Epithelial cell of esophagus (primary cell): ENCODE data around the gene CCNYL1.
"Not testable (repeated sequence)": the region's sequence is repeated elsewhere in the genome, so short reads cannot be mapped to it uniquely, and the experiment has no call there.

Source experiments
- DNase-seq: peaks from one replicate; pipeline ENCODE4 v3.0.0; 2010; ENCODE audit warnings: low read depth
- H3K4me3 ChIP-seq: 2 replicates; pipeline ENCODE4 v1.5.1; 2011; ENCODE audit warnings: mild to moderate bottlenecking, low read length, control low read depth
- CTCF ChIP-seq: IDR thresholded peaks from 2 replicates; pipeline ENCODE4 v1.5.1; 2011; ENCODE audit warnings: low read depth, mild to moderate bottlenecking, low read length, control low read depth, inconsistent platforms; ENCODE audit not compliant: insufficient read depth; ENCODE audit errors: missing control alignments

The CCNYL1 gene

DNA sequence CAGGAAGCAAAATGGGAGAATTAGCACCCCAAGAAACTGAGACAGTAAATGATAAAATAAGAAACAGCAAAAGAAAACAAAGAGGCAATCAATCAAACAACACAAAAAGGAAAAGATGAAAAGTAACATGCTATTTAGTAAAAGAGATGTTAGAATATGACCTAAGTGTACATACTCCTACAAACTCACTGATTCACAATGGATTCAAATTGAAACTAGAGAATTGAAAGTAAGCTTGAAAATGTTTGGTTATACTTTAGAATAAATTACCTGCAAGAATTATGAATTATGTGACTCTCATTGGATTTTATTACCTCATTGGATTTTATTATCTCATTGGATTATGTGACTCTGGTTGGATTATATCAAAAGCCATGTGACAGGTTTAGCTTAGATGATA is 22.8 kb upstream of the CCNYL1 start:
- H3K4me3 ChIP-seq: no peak overlapping the region
- DNase-seq: no peak
- no peak for TF ChIP-seq CTCF

DNA sequence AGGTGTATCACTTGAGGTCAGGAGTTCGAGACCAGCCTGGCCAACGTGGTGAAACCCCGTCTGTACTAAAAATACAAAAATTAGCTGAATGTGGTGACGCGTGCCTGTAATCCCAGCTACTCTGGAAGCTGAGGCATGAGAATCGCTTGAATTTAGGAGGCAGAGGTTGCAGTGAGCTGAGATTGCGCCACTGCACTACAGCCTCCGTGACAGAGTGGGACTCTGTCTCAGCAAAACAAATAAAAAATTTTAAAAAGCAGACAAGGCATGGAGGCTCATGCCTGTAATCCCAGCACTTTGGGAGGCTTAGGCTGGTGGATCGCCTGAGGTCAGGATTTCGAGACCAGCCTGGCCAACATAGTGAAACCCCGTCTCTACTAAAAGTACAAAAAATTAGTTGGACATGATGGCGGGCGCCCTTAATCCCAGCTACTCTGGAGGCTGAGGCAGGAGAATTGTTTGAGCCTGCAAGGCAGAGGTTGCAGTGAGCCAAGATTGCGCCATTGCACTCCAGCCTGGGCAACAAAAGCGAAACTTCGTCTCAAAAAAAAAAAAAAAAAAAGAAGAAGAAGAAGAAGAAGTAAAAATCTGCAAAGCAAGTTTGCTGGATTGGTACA is 20.5 kb upstream of the CCNYL1 start:
- DNase-seq, H3K4me3 ChIP-seq: not testable (repeated sequence)

DNA sequence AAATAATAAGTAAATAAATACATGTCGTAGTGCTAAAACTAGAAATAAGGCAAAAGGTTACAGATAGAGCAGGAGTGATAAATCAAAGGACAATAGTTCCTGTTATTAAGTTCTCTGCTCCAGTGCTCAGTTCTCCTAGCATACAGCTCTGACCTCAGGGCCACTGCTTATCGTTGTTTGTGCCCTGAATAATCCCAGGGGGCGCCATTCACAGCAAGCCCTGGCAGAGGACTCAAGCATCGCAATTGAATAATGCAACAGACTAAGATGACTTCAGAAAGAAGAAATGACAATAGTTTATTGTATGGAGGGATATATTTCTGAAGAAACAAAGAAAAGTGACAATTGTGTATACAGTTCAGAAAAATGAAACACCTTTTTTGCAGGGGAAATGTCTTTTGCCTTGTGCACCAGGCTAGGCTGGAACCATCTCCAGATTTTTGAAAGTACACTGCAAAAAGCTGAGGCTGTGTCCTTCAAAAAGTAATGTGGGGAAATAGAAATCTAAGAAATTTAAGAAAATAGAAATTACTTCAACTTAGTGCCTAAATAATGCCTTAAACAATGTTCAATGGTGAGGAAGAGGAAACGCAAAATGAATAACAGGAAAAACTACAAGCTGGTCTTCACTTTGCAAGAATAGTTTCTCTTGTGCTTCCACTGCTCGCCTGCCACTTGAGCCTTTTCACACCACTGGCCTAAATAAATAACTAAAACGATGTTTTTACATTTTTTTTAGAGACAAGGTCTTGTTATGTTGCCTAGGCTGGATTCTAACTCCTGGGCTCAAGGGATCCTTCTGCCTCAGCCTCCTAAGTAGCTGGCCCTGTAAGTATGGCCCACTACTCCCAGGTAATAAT is 19.0 kb upstream of the CCNYL1 start:
- peak; percentile 26 for TF ChIP-seq CTCF
- no peak overlapping the region for H3K4me3 ChIP-seq
- peak; percentile 42 for DNase-seq

- no peak for TF ChIP-seq CTCF
- DNase-seq: no peak
These were observed 17.7 kb upstream of the CCNYL1 start for GRCh38 chr2:207693641-207694249.

GRCh38 chr2:207694811-207695281 is 16.6 kb upstream of the CCNYL1 start:
- H3K4me3 ChIP-seq: no peak overlapping the region
- no peak for DNase-seq
- no peak for TF ChIP-seq CTCF

More at GRCh38 chr2:207693641-207694249, 17.7 kb upstream of the CCNYL1 start:
- no peak overlapping the region for H3K4me3 ChIP-seq

- H3K4me3 ChIP-seq: no peak overlapping the region
- DNase-seq: no peak
- no peak for TF ChIP-seq CTCF
These were observed 16.1 kb upstream of the CCNYL1 start for GRCh38 chr2:207695293-207695692.

- not testable (repeated sequence) for DNase-seq, H3K4me3 ChIP-seq
These were observed 14.5 kb upstream of the CCNYL1 start for GRCh38 chr2:207696911-207697310.
